C4-2B (cell line): ENCODE data around the gene TAF13.
"Not testable (repeated sequence)": the region's sequence is repeated elsewhere in the genome, so short reads cannot be mapped to it uniquely, and the experiment has no call there.

ENCODE experiments used
- H3K27ac ChIP-seq: fragments of 450-650 bp; 2 replicates; pipeline ENCODE4 v1.5.1; 2017
- ZFX ChIP-seq: fragments of 450-650 bp; IDR thresholded peaks from 2 replicates; pipeline ENCODE4 v1.6.1; 2017
- TF ChIP-seq, protein P1 (sequence below): fragments of 450-650 bp; conservative IDR thresholded peaks from 2 replicates; pipeline ENCODE4 v1.5.1; 2017; ENCODE audit warnings: mild to moderate bottlenecking

The TAF13 gene

DNA sequence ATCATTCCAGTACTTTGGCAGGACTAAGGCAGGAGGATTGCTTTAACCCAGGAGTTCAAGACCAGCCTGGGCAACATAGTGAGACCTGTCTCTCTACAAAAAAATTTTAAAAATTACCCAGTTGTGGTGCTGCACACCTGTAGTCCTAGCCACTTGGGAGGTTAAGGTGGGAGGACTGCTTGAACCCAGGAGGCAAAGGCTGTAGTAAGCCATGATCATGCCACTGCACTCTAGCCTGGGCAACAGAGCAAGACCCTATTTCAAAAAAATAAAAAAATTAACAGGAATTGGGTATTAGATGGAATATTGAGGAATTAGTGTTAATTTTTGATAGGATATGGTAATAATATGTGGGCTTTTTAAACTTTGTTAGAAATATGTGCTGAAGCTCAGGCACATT, 16.8 kb downstream of the TAF13 start:
- no peak overlapping the region for H3K27ac ChIP-seq
- TF ChIP-seq, protein P1, sequence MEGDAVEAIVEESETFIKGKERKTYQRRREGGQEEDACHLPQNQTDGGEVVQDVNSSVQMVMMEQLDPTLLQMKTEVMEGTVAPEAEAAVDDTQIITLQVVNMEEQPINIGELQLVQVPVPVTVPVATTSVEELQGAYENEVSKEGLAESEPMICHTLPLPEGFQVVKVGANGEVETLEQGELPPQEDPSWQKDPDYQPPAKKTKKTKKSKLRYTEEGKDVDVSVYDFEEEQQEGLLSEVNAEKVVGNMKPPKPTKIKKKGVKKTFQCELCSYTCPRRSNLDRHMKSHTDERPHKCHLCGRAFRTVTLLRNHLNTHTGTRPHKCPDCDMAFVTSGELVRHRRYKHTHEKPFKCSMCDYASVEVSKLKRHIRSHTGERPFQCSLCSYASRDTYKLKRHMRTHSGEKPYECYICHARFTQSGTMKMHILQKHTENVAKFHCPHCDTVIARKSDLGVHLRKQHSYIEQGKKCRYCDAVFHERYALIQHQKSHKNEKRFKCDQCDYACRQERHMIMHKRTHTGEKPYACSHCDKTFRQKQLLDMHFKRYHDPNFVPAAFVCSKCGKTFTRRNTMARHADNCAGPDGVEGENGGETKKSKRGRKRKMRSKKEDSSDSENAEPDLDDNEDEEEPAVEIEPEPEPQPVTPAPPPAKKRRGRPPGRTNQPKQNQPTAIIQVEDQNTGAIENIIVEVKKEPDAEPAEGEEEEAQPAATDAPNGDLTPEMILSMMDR: no peak
- no peak for TF ChIP-seq ZFX

DNA sequence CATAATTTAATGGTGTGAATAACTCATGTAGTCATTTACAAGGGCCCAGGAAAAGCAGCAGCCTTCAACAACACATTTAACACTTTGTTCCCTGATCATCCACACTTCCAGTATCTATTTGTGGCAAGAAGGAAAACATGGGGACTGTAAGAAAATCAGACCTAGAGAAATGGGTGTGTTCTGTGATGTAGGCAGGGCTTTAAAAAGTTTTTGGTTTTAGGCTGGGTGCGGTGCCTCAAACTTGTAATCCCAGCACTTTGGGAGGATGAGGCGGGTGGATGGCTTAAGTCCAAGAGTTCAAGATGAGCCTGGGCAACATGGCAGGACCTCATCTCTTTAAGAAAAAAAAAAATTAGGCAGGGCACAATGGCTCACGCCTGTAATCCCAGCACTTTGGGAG, 19.7 kb downstream of the TAF13 start:
- H3K27ac ChIP-seq: no peak overlapping the region
- TF ChIP-seq, protein P1: no peak
- TF ChIP-seq ZFX: no peak

DNA sequence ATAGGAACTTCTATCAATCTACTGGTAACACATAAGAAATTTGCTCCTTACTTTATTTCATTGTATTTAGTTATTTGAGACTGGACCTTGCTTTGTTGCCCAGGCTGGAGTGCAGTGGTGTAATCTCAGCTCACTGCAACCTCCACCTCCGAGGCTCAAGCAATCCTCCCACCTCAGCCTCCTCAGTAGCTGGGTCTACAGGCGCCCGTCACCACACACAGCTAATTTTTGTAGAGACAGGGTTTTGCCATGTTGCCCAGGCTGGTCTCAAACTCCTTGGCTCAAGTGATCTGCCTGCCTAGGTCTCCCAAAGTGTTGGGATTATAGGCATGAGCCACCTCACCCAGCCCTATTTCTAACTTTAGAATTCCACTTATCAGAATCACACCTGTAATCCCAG, 23.7 kb downstream of the TAF13 start:
- not testable (repeated sequence) for H3K27ac ChIP-seq

DNA sequence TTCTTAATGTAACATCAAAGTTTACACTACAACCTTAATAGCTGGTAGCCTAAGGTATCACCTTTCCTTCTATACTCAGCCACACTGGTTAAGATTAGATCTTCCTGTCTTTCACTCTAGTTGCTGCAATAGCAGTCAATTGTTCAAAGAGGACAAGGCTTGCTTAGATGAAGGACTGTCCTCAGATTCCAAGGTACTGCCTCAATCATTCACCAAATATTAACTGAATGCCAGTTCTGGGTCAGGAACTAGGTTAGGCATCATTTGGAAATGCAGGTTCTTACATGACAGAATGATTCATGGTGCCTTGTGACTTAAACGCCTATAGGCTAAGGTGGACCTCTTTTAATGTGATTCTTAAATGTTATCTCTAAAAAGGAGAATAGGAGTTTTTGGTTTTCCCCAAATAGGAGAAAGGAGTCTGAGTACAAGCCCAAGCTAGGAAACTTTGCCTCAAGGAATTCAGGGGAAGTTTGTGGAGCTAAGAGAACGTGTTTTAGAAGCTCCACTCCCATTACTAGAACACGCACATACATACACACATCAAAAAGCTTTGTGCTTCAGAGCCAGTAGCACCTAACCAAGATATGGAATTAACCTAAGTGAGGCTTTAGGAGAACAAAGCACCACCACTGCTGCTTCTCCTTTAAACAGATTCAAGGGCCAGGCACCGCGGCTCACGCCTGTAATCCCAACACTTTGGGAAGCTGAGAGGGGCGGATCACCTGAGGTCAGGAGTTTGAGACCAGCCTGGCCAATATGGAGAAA, 25.4 kb downstream of the TAF13 start:
- no peak overlapping the region for H3K27ac ChIP-seq
- TF ChIP-seq, protein P1: no peak
- TF ChIP-seq ZFX: no peak

DNA sequence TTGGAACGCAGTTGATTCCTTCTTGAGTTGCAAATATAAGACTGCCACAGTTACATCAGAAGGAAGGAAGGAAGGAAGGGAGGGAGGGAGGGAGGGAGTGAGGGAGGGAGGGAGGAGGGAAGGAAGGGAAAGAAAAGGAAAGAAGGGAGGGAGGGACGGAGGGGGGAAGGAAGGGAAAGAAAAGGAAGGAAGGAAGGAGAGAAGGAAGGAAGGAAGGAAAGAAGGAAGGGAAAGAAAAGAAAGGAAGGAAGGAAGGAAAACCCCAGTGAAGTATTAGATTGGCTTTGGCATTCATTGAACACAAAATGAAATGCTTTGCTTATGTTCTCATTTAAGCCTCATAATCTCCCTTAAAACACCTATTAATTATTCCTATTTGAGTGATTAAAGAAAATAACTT, 27.5 kb downstream of the TAF13 start:
- TF ChIP-seq, protein P1: no peak
- no peak for TF ChIP-seq ZFX
- no peak overlapping the region for H3K27ac ChIP-seq

DNA sequence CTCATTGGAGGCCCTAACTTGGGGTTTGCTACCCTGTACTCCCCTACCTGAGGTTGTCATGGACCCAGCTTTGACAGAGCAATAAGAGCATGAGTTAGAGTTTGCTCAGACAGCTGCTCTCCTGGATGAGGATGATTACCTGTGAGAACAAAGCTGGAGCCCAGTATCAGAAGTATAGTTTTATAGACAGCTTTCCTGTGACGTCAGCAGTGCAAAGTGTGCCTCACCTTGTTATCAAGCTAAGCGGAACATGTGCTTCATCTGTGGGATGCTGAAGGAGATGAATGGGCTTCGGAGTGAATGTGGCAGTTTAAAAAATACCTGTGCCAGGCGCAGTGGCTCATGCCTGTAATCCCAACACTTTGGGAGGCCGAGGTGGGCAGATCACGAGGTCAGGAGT, 28.5 kb downstream of the TAF13 start:
- H3K27ac ChIP-seq: no peak overlapping the region
- TF ChIP-seq ZFX: no peak
- TF ChIP-seq, protein P1: no peak

DNA sequence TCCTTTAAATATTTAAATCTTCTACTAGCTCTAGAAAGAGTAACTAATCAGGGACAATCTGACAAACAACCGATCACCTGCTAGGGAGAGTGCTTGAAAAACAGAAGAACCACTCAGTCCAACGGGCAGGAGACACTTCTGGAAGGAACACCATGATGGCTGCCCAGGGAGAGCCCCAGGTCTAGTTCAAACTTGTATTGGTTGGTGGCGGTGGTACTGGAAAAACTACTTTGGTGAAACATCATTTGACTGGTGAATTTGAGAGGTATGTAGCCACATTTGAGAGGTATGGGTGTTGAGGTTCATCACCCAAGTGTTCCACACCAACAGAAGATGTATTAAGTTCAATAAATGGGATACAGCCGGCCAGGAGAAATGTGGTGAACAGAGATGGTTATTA, 29.1 kb downstream of the TAF13 start:
- TF ChIP-seq ZFX: no peak
- TF ChIP-seq, protein P1: no peak
- H3K27ac ChIP-seq: no peak overlapping the region

DNA sequence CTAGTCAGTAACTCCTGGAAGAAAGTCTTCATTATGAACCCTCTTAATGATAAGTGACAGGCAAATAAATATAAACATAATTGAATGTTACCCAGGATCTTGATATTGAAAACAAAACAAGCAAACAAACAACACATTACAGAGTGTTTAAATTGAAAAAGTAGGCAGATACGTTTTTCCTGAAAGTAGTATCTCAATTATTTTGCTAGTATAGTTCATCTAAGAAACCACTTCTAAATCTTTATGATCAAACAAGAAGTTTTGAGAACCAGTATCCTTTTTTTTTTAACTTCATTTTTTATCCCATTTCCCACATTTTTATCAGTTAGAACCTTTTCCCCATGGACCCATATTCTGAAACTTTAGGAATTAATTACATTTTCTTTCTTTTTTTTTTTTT, 30.2 kb downstream of the TAF13 start:
- no peak for TF ChIP-seq ZFX
- TF ChIP-seq, protein P1: no peak
- no peak overlapping the region for H3K27ac ChIP-seq
